T-helper 1 cell treated with Interleukin-12 subunit alpha and Interleukin-12 subunit beta and Interleukin-4 antibody, amounts not matched to agents 30 μg/mL and 1 μg/mL, for 36 hours (primary cell): ENCODE results near the gene CNNM3.

Experiments
- H3K27ac Mint-ChIP-seq: one replicate; pipeline ENCODE4 v1.8.0; 2021; ENCODE audit warnings: mild to moderate bottlenecking, mixed read lengths
- H3K27me3 Mint-ChIP-seq: one replicate; pipeline ENCODE4 v1.8.0; 2021; ENCODE audit warnings: low read depth, mixed read lengths
- H3K36me3 Mint-ChIP-seq: one replicate; pipeline ENCODE4 v1.8.0; 2021; ENCODE audit warnings: low read depth, mixed read lengths
- H3K4me1 Mint-ChIP-seq: one replicate; pipeline ENCODE4 v1.8.0; 2021; ENCODE audit warnings: low read depth, mixed read lengths
- H3K4me3 Mint-ChIP-seq: one replicate; pipeline ENCODE4 v1.8.0; 2021; ENCODE audit warnings: mild to moderate bottlenecking, moderate library complexity, mixed read lengths
- H3K9me3 Mint-ChIP-seq: one replicate; pipeline ENCODE4 v1.8.0; 2021; ENCODE audit warnings: mixed read lengths

CNNM3 gene

DNA sequence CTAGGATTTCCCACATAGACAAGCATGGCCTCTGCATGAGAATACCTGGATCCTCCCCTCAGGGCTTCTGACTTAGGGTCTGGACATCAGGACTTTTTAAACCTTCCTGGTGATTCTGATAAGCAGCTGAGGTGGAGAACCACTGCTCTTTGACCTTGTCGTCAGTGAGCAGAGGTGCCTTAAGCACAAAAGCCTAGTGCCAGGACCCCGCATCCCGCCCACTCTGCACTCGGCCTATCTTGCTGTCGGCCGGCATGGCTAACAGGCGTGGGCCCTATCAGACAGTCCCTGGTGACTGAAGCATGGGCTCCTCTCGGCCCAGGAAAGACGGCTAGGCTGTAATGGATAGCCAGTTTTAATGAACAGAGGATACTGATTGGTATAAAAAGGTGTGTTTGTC lies 21.5 kb downstream of the CNNM3 start:
- Mint-ChIP-seq H3K36me3 (peaks cover 20% of the 10 kb centered on the region), H3K4me1 (peaks cover 6% of the 10 kb centered on the region), H3K27me3 (no peaks in the 10 kb centered on the region), H3K9me3 (no peaks in the 10 kb centered on the region), H3K27ac (no peak overlapping the region), H3K4me3 (no peak overlapping the region)

DNA sequence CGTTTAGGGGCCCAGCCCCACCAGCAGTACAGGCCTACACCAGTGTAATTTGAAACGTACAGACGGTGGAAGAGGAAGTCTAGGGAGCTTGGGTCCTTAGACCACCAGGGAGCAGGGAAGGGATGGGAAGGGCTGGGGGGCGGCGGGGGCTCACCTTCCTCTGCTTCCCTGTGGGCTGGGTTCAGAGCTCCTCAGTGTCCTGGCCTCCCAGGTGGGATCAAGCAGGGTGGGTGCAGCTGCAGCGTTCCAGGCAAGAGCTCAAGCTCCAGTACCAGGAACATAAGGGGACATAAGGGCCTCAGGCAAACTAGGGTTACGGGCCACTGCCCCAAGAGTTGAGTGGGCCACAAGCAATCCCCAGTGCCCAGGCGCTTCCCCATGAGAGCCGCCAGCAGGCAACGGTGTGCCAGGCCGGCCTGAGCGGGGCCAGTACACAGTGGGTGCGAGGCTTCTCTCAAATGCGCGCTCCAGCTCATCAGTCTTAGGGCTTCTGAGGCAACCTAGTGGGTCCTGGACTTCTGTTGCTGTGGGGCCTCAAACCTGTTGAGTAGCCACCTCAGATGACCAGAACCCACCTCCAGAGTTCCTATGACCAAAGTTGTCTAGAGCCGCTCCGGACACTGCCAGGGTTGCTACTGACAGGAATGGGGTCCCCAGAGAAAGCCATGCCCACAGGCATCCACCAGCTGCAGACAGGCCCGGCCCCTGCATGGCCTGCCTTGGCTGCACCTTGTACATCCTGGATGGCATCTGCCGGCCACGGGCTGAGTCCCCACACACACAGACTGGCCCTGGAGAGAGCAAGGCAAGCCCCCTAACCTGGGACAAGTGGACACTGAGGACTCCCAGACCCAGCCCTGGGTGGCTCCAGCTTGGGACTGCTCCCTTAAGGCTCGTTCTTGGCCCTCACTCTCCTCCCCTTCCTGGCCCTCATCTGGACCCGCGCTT lies 22.6 kb downstream of the CNNM3 start:
- Mint-ChIP-seq H3K4me3 (peak overlapping the region; percentile 25), H3K27me3 (no peaks in the 10 kb centered on the region), H3K36me3 (peaks cover 18% of the 10 kb centered on the region), H3K27ac (peak overlapping the region; percentile 36), H3K9me3 (no peaks in the 10 kb centered on the region), H3K4me1 (peaks cover 10% of the 10 kb centered on the region)

DNA sequence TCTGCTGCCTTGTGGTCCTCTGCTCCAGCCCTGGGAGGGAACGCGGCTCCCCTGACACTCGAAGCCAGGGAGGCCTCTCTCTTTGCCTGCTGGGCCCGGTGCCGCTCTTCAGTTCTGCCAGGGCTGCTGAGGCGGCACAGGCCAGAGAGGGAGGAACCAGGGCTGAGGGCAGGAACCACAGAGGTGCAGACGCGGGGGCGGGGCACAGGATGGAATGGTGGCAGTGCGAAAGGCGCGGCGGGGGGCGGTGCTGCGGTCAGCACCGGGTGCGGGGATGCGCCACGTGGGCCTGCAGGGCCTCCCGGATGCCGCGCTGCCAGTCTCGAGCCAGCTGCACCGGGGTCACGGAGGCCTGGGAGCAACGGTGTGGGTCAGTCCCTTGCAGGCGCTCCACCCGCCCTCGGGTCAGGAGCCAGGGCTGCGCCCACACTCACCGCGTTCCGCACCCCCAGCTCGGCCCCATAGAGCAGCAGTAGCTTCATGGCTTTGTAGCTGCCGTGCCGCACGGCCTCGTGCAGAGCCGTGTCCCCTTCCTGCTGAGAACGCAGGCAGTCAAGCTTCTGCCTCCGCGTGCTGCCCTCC lies 23.3 kb downstream of the CNNM3 start:
- H3K4me1 Mint-ChIP-seq, result peaks cover 10% of the 10 kb centered on the region
- H3K9me3 Mint-ChIP-seq, result no peaks in the 10 kb centered on the region
- H3K4me3 Mint-ChIP-seq, result peak overlapping the region; percentile 25
- H3K27me3 Mint-ChIP-seq, result no peaks in the 10 kb centered on the region
- H3K27ac Mint-ChIP-seq, result peak overlapping the region; percentile 36
- peaks cover 18% of the 10 kb centered on the region for H3K36me3 Mint-ChIP-seq

DNA sequence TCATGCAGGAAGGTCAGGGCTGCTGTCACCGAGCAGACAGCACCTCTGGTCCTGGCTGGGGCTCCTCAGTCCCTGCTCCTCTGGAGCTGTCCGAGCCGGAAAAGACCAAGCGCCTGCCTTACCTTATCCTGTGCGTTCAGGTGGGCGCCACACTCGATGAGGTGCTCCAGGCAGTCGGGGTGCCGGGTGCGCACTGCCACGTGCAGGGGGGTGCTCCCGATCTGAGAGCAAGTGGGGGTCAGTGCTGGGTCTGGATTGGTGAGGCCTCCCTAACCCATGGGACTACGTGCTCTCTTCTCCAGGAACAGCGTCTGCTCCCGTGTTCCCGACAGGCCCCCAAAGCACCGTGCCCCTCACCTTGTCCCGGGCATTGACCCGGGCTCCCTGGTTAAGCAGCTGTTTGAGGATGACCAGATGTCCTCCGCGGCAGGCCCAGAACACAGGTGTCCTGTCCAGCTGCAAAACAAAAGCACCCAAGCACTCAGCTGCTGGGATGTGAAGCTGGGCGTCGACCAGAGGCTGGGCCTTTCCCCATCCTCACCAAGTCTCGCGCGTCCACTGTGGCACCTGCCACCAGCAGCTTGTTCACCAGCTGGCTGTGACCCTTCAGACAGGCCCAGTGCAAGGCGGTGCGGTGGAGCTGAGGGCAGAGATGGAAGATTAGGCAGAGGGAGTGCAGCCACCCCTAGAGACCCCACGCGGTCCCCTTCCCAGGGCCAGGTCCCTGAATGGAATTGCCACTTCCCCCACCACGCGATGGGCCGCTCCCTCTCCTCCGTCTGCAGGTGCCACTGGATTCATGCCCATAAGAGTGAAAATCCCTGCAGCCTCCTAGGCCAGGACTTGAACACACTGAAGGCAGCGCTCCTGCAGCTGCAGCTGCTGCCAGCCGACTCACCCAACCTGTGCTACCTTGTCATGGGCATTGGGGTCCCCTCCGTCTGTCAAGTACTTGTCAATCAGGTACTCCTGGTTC lies 24.1 kb downstream of the CNNM3 start:
- Mint-ChIP-seq H3K4me3 (no peak overlapping the region), H3K27ac (no peak overlapping the region)

DNA sequence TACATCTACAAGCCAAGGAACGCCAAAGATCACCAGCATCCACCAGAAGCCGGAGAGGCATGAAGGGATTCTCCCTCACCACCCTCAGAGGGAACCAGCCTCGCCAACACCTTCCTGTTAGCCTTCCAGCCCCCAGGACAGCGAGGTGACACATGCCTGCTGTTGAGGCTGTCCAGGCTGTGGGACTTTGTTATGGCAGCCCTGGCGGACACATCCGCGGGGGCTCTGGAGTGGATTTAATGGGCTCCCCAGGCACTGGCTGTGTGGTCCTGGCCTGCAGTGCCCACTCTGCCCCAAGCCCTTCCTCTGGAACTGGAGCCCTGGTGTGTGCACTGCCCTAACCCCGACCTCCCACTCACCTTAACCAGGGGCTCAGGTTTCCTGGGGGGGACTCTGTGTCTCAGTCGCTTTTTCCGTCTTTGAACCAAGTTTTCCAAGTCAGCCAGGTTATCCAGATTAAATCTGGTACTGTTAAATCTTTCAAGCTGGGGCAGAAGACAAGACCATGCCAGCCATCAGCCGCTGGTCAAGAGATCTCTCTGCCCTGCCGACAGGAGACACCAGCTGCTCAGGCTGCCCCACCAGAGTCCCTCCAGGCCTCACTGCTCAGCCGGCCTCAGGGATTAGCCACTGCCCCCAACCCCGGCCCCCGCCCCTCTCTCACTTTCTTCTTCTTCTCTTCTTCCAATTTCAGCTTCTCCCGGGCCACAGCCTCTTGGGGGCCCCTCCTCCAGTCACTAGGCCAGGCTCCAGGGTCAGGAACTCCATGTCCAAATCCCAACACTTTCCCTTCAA lies 25.8 kb downstream of the CNNM3 start:
- Mint-ChIP-seq H3K36me3 (peaks cover 16% of the 10 kb centered on the region), H3K27ac (no peak overlapping the region), H3K9me3 (no peaks in the 10 kb centered on the region), H3K4me3 (no peak overlapping the region), H3K27me3 (no peaks in the 10 kb centered on the region), H3K4me1 (peaks cover 10% of the 10 kb centered on the region)

More for the DNA sequence above, 24.1 kb downstream of the CNNM3 start:
- no peaks in the 10 kb centered on the region for H3K27me3 Mint-ChIP-seq
- peaks cover 15% of the 10 kb centered on the region for H3K36me3 Mint-ChIP-seq
- H3K4me1 Mint-ChIP-seq, result peaks cover 10% of the 10 kb centered on the region
- H3K9me3 Mint-ChIP-seq, result no peaks in the 10 kb centered on the region

DNA sequence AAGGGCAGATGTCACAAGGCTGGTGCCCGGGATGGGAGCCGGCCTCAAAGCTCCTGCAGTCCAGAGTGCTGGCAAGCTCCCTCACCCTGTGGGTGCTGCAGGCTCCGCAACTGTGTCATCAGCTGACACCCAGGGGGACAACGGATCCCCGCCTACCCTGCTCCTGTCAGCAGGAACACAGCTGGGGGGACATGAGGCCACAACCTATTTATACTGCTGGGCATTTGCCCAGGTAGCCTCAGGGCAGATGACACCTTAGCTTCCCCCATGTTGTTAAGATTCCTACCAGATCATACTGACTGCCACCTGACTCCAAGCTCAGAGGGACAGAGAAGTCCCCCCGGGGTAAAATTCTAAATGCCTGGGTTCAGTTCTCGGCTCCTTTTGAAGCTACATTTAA lies 26.5 kb downstream of the CNNM3 start:
- Mint-ChIP-seq H3K36me3 (peaks cover 19% of the 10 kb centered on the region), H3K4me1 (peaks cover 10% of the 10 kb centered on the region), H3K27me3 (no peaks in the 10 kb centered on the region), H3K27ac (no peak overlapping the region), H3K9me3 (no peaks in the 10 kb centered on the region), H3K4me3 (no peak overlapping the region)

DNA sequence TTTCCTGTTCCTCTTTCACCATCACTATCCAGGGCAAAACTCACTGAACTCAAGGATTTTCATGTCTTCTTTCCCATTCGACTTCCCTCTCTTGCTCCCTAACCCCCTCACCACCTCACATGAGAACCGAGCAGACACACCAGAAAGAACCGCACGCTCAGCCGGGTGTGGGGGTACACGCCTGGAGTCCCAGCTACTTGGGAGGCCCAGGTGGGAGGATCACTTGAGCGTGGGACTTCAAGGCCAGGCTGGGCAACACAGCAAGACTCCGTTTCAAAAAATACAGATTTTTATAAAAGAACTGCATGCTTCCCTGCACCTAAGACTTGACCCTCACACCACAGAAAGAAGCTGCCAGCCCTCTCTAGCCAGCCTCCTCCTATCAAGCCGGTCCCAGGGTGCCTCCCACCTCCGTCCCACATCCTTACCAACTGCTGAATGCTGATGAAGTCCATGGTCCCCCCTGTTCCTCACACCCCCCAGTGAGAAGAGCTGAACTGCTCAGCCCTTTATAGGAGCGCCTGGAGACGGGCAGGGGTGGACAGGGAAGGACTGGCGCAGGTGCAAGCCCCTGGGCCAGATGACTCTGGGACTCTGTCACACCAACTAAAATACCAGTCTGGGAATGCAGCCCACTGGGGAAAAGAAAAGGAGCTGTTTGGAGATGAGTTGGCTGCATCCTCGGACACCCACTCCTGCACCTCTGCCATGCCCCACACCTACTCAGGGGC lies 27.6 kb downstream of the CNNM3 start, which contains the start of gene ANKRD23:
ANKRD23 (minus strand) TSS at position 484 of the 731 bp plus-strand sequence; CDS start at position 455, 29 bp downstream.
- Mint-ChIP-seq H3K27me3 (no peaks in the 10 kb centered on the region), H3K4me3 (no peak within 1 kb of the TSS), H3K27ac (peak within 1 kb of the TSS; percentile 19), H3K36me3 (peaks cover 26% of the 10 kb centered on the region), H3K9me3 (no peaks in the 10 kb centered on the region), H3K4me1 (peaks cover 10% of the 10 kb centered on the region)

DNA sequence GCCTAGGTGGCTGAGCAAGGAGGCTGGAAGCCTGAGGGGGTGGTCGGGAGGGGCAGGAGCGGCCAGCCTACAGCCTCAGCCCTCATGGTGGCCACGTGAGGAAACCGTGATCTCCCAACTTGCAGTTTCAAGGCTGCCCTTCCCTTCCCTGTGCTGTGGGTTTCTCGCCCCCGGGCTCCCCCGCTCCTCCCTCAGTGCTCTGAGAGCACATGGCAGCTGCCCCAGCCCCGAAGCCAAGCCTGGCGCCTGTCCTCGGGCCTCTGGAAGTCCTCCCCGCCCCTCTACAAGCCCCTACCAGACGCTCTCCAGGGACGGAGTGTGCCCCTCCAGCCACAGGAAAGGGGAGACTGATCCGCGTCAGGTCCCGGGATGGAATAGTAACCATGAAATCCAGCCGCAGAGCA lies 28.3 kb downstream of the CNNM3 start:
- H3K4me3 Mint-ChIP-seq, result no peak overlapping the region
- H3K36me3 Mint-ChIP-seq, result peaks cover 24% of the 10 kb centered on the region
- no peaks in the 10 kb centered on the region for H3K27me3 Mint-ChIP-seq
- H3K9me3 Mint-ChIP-seq, result no peaks in the 10 kb centered on the region
- H3K27ac Mint-ChIP-seq, result no peak overlapping the region
- peaks cover 8% of the 10 kb centered on the region for H3K4me1 Mint-ChIP-seq

DNA sequence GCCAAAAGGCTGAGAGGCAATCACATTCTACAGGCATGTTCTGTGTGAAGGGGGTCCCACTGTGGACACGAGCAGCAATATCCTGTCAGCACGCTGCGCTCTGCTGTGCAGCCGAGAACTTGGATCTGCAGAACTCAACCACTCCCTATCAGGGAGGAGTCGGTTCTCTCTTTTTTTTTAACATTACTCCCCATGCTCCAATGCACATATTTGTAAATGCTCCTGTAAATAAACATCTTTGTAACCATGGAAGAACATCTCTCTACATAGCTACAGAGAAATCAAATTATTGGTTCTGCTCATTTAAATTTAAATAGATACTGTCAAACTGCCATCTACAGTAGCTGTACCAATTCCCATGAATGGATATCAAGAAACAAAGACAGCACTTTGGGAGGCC lies 30.8 kb downstream of the CNNM3 start:
- Mint-ChIP-seq H3K4me1 (peaks cover 4% of the 10 kb centered on the region), H3K36me3 (peaks cover 25% of the 10 kb centered on the region), H3K9me3 (no peaks in the 10 kb centered on the region), H3K27ac (no peak overlapping the region), H3K27me3 (no peaks in the 10 kb centered on the region), H3K4me3 (no peak overlapping the region)

DNA sequence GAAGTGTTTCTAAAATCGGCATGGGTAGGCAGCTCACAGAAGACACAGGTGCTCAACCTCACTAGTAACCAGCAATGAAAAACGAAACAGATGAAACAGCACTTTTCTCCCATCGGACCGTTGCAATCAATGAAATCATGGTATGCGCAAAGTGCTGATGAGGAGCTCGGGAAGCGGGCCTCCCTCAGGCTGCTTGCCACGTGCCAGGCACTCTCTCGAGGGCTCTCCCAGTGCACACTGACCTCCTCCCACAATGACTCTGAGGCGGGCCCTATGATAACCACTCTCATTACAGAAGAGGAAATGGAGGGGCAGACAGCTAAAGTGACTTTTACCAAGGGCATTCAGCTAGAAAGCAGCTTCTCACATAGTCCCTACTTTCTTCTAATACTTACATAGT lies 31.5 kb downstream of the CNNM3 start:
- peaks cover 25% of the 10 kb centered on the region for H3K36me3 Mint-ChIP-seq
- no peak overlapping the region for H3K27ac Mint-ChIP-seq
- H3K4me3 Mint-ChIP-seq, result no peak overlapping the region
- no peaks in the 10 kb centered on the region for H3K27me3 Mint-ChIP-seq
- peaks cover 4% of the 10 kb centered on the region for H3K4me1 Mint-ChIP-seq
- H3K9me3 Mint-ChIP-seq, result no peaks in the 10 kb centered on the region

DNA sequence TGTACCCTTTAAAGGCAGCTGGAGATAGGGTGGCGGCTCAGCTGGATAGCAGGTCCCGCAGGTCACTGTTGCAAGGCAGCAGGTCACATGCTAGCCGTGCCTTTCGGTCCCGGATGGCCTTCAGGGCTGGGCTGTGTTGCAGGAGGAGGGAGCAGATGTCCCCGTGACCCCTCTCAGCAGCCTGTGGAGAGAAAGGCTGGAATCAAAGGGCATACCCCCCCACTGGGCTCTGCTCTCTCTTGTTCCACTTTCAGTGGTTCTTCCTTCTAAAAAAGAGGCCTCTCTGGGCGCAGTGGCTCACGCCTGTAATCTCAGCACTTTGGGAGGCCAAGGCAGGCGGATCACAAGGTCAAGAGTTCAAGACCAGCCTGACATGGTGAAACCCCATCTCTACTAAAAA lies 32.2 kb downstream of the CNNM3 start:
- H3K27ac Mint-ChIP-seq, result no peak overlapping the region
- no peak overlapping the region for H3K4me3 Mint-ChIP-seq
- H3K9me3 Mint-ChIP-seq, result no peaks in the 10 kb centered on the region
- no peaks in the 10 kb centered on the region for H3K27me3 Mint-ChIP-seq
- peaks cover 2% of the 10 kb centered on the region for H3K4me1 Mint-ChIP-seq
- H3K36me3 Mint-ChIP-seq, result peaks cover 30% of the 10 kb centered on the region

DNA sequence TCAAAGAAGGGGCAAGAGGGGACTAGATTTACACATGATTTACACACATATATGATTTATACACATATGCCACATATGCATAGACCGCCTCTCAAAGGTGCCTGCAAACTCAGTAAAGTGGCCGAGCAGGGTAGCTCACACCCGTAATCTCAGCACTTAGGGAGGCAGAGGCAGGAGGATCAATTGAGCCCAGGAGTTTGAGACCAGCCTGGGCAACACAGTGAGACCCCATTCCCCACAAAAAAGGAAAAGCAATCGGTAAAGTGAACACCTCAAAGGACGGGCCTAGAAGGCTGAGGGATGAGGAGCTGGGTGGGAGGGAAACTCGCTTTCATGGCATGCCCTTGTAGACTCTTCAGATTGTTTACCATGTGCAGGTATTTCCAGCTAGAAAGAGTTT lies 36.6 kb downstream of the CNNM3 start:
- Mint-ChIP-seq H3K4me1 (peaks cover 14% of the 10 kb centered on the region), H3K4me3 (no peak overlapping the region), H3K27me3 (no peaks in the 10 kb centered on the region), H3K27ac (no peak overlapping the region), H3K9me3 (no peaks in the 10 kb centered on the region), H3K36me3 (peaks cover 25% of the 10 kb centered on the region)

DNA sequence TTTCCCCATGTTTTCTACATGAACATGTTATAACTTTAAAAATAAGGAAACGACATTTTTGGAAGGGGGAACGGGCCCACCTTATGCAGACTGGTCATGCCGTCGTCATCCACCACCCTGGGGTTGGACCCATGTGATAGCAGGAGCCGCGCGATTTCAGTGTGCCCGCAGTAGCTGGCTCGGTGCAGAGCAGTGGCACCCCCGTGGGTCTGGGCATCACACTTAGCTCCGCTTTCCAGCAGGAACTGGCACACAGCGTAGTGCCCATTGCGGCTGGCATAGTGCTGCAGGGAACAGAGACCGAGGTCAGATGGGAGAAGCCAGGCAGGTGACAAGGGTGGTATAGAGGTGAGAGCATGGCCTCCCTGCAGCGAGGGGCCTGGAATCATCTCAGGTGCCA lies 37.3 kb downstream of the CNNM3 start:
- H3K4me1 Mint-ChIP-seq, result peaks cover 14% of the 10 kb centered on the region
- peaks cover 20% of the 10 kb centered on the region for H3K36me3 Mint-ChIP-seq
- H3K27me3 Mint-ChIP-seq, result no peaks in the 10 kb centered on the region
- H3K9me3 Mint-ChIP-seq, result no peaks in the 10 kb centered on the region
- H3K4me3 Mint-ChIP-seq, result no peak overlapping the region
- H3K27ac Mint-ChIP-seq, result no peak overlapping the region
